ENCODE data around the gene IQCF5.

GRCh38 chr3:51887620-51888019, 12.2 kb upstream of the IQCF5 start:
- TF ChIP-seq TAF1 (IDR thresholded peaks at IDR 0.05; ENCODE audit: borderline replicate concordance, insufficient read depth, low read length) (no peak), SIN3A (IDR thresholded peaks at IDR 0.05; ENCODE audit: borderline replicate concordance, insufficient read depth, low read length) (no peak), POLR2AphosphoS5 (IDR thresholded peaks at IDR 0.05; ENCODE audit: low read depth, low read length) (no peak), REST (IDR thresholded peaks at IDR 0.05; ENCODE audit: insufficient read depth in 1 of 2, low read depth in 2 of 2, low read length in 2 of 2) (no peak), FOXP2 (optimal IDR thresholded peaks at IDR 0.05; ENCODE audit: borderline replicate concordance, extremely low read depth, extremely low read length, insufficient read depth) (no peak)
